ENCODE results near the gene POLR2M.

POLR2M gene

DNA sequence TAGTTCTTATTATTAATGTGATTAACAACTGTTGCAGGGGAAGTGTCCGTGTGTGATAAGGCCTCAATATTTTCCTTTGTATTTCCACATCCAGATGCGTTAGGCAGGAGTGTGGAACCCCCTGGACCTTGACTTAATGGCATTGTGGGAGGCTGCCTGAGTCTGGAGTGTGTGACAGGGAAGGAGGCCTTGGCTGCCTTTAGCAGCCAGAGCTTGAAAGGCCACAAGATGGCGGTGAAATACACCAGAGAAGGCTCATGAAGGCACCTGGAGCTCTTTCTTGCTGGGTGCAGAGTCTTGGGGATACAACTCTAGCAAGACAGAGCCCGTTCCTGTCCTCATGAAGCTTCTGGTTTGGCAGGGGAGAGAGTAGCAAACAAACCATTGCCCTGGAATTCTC lies 36.9 kb downstream of the POLR2M start:
- DNase-seq: no peak

DNA sequence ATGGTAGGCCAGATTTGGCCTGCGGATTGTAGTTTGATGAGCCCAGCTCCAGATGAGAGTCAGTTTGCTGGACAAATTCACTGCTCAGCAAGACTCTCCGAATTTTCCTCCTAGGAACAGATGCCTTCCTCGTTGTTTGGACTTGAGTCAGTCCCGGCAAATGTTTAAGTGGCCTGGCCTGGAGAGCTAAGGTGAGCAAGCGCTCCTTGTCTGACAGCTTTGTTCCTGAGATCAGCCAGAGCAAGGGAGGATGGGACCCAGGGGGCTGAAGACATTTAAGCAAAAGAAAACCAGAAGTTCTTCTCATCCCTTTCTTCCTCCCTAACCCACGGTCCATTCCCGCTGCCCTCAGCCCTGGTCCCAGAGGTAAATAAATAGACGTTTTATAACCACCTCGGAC lies 40.3 kb downstream of the POLR2M start:
- no peak for DNase-seq

DNA sequence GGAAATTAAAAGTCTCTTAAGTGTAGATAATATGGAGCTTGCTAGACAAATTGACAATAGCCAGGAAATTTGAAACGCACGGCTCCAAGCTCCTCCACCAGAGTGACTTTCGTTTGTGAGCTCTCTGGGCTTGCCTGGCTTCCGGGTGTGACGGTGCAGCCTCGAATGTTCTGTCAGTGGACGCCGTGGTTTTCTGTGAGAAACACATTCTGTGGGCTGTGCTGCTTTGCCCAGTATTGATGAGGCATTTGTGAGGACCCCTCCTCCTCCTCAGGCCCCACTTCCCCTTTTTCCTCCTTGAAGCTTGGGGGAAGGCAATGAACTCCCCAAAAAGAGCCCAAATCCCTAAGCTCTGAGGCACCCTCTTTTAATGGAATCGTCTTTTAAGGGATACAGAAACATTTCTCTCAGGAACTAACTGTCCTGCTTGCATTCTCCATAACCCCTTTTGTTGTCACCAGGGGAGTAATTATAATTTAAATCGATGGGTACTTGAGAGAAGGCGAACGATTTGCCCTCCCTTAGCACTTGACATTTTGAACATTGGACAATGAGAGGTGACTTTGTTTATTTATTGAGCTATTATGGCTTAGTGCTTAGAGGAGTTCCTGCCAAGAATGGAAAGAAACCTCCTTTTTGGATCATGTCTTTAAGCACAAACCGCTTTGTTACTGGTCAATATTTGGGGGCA lies 40.8 kb downstream of the POLR2M start:
- no peak for DNase-seq

DNA sequence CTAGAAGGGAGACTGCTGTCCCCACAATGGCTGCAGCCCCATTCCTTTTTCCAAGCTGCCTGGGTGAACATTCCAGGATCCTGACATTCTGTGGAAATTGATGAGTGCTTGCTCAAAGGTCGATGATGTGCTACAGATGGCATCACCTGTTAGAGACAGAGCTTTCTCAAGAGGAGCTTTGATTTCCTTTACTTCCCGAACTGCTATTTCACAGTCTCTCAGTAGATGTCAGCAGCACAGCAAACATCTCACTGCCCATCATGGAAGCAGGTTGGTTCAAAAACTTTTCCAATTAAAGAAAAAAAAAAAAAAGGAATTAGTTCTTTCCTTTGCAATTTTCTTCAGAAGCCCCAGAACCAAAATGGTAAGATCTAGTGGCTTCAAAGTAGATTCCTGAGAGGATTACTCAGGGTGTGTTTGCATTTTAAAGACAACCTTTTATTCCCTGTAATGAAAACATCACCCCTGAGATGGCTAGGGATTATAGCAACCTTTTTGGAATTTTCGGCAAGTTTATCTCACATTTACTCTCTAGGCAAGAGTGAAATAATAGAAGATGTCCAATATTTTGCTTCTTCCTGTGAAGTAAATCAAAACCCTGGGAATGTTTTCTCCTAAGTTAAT lies 44.8 kb downstream of the POLR2M start:
- no peak for DNase-seq

DNA sequence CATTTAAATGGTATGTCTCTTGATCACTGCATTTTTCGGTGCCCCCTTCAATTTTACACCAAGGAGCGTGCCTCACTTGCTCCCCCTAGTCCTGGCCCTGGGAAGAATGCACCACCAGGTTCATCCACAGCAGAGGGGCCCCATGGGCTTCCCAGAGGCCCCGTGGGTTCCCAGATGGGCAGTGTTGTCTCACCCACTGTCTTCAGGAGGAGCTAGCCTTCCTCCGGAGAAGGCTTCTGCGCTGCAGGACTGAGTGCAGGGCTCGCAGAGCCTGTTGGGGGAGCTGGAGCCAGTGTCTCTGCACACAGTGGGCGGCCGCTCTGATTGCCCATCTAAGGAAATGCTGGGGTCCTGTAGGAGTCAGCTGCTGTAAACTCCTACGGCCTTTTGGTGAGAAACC lies 45.9 kb downstream of the POLR2M start:
- DNase-seq: no peak

DNA sequence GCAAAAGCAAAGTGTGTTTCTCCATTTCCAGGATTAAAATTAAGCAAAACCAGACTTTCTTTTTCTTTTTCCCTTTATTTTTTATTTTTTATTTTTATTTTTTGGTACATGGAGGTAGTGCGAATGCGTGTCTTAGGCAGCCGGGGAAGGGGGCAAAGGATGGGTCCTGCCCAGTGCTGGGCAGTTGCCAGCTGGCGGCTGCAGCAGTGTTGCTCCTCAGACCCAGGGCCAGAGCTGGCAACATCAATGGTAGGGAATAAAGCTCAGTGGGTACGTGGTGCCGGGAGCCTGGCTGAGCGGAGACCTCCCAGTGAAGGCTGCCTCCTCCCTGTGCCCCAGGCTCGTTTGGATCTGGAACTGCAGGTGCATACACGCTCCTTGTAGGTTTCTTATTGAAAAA lies 46.3 kb downstream of the POLR2M start:
- no peak for DNase-seq

DNA sequence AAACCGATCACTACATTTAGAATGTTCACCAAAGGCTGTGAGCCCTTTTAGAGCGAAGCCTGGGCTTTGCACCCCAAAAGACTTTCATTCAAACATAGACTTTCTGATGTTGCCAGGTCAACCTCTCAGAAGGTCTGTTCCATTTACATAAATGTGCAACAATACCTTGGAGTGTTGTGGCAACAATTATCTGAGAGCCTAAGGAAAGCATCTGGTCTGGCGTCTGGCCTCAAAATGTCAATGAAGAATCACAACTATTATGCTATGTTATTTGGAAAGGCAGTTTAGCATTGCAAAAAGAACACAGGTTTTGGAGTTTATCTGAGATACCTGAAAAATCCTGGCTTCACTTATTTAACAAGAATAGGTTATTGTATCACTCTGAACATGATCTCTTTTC lies 50.0 kb downstream of the POLR2M start:
- no peak for DNase-seq

DNA sequence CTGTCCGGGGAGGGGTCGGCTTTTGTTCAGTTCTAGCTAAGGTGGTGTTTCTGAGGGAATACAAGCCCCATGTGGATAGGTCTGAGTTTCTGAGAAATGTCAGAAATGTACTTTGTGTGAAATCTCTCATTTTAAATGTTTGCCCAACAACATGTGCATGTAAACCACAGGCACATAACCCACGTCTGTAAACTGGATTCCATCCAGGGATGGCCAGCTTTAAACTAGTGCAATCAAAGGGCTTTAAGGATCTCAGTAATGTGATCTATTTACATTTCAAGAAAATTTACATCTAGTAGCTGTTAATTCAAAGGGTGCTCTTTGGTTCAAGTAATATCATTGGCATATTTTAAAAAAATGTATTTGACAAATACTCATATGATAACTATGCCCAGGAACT lies 52.0 kb downstream of the POLR2M start:
- no peak for DNase-seq

DNA sequence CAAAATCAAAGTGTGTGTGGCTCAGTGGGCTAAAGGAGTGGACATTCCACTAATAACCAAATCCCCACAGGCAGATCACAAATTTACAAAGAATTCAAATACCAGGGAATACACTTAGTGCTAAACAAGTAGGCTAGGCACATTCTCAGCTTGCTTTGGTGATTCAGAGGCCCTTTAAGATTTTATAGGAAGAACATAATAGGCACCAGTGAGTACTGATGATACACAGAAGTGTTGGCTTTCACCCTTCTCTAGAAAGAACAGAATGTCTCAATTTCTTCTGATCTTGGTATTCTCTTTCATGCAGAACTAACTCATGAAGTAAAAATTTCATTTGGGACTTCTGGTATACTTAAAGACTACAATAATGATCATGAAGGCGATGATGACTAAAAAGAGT lies 55.0 kb downstream of the POLR2M start:
- DNase-seq: no peak

DNA sequence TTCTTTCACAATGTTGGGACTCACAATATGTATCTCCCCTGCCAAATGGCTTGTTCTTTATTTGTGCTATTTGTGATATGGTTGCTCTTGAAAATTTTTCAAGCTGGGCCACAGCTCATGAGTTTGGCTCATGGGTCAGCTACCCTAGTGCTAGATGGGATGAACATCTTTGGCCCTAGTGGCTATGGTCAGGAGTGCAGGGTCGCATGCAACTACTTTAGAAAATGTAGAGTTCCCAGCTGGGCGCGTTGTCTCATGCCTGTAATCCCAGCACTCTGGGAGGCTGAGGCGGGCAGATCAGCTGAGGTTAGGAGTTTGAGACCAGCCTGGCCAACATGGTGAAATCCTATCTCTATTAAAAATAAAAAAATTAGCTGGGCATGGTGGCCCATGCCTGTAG lies 55.8 kb downstream of the POLR2M start:
- DNase-seq: no peak

DNA sequence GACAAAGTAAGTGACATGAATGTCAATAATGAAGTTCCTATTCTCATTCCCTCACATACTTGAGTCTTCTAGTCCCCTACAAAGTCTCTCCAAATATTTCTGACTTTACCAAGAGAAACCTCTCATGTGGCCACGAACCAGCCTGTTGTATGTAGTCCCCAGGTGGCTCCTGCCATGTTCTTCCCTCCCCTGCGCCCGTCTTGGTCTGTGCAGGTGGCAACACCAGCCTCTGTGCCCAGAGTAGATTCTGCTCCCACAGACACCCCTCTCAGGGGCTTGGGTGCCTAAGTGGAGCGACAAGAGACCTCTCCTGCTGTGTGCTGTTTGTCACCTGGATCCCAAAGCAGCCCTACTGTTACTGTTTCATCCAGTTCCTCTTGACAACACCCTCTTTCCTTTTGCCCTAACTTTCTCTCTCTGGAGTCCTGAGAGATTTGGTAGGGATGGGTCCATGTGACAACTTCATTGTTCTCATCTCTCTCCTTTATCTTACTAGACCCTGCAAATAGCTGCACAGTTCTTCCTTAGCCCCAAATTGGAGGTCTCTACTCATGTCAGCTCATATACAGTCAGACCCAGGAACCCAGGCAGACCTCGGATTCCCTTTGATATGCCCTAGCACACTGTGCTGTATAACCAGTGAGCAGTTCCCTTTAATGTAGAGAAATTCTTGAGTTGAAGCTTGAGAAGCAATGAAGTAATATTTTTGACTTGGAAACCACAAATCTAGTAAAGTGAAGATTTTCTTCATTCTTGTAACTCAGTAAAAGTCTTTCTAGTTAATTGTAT lies 56.9 kb downstream of the POLR2M start:
- no peak for DNase-seq
